ENCODE data around the gene PLPPR3. TPM values are rescaled to one million over a fixed set of nuclear protein-coding genes. Genes with fewer than 3 reads are reported as not detected.
A peak's percentile ranks its signal among the peaks of the same experiment; 100 is the strongest.

Gene PLPPR3
- total RNA-seq, 1 donor from 2014 or later: not detected

DNA sequence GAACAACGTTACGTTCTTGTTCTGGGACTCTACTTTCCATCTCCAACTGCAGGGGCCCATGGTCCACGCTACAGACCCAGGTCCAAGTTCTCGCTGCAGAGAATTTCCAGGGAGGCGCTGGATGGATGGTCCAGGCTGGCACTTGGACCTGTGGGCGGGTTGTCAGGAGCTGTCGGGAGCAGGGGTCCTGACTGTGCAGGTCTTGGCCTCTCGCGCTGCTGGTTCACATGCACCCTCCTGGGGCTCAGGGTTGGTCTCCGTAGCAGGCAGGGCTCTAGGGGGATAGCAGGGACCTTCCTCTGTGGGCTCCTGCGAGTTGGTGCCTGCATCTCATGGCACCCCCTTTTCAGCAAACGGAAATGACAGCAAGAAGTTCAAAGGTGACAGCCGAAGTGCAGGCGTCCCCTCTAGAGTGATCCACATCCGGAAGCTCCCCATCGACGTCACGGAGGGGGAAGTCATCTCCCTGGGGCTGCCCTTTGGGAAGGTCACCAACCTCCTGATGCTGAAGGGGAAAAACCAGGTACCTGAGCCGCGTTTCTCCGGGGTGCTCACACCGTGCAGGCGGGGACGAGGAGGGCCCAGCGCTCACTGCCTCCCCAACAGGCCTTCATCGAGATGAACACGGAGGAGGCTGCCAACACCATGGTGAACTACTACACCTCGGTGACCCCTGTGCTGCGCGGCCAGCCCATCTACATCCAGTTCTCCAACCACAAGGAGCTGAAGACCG lies 17.9 kb downstream of the PLPPR3 start:
- H3K27me3 ChIP-seq (ENCODE audit: control insufficient read depth, insufficient read depth, low read length): no peaks in the 10 kb centered on the region
- TF ChIP-seq, protein P1, sequence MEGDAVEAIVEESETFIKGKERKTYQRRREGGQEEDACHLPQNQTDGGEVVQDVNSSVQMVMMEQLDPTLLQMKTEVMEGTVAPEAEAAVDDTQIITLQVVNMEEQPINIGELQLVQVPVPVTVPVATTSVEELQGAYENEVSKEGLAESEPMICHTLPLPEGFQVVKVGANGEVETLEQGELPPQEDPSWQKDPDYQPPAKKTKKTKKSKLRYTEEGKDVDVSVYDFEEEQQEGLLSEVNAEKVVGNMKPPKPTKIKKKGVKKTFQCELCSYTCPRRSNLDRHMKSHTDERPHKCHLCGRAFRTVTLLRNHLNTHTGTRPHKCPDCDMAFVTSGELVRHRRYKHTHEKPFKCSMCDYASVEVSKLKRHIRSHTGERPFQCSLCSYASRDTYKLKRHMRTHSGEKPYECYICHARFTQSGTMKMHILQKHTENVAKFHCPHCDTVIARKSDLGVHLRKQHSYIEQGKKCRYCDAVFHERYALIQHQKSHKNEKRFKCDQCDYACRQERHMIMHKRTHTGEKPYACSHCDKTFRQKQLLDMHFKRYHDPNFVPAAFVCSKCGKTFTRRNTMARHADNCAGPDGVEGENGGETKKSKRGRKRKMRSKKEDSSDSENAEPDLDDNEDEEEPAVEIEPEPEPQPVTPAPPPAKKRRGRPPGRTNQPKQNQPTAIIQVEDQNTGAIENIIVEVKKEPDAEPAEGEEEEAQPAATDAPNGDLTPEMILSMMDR (IDR thresholded peaks at IDR 0.05; ENCODE audit: insufficient read depth, low read length, severe bottlenecking): no peak
- H3K4me3 ChIP-seq (ENCODE audit: low read depth, low read length): no peak overlapping the region
- FAIRE-seq (no peak), DNase-seq (ENCODE audit: low read depth) (no peak)
- peaks cover 62% of the 10 kb centered on the region for H3K36me3 ChIP-seq (ENCODE audit: control insufficient read depth, insufficient read depth, low read length)

DNA sequence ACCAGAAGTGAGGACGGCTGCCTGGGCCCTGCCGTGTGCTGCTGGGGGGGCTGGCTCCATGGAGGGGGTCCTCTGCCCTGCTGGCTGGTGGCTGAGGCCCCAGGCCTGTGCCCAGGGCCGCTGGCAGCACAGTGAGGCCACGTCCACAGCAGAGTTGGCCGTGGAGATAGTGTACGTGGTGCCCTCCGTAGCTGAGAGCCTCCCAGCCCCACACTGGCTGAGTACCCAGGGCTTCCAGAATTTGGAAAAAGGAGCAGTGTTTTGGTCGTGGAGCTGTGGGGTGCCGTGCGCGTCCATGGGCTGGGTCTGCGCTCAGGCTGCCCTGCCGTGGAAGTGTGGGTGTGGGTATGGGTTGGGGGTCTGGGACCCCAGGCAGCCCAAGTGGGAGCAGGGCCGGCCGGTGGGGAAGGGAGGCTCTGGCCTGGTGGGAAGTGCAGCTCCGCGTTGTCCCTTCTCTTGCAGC lies 18.6 kb downstream of the PLPPR3 start:
- H3K36me3 ChIP-seq (ENCODE audit: control insufficient read depth, insufficient read depth, low read length): peaks cover 58% of the 10 kb centered on the region
- TF ChIP-seq, protein P1 (IDR thresholded peaks at IDR 0.05; ENCODE audit: insufficient read depth, low read length, severe bottlenecking): no peak
- FAIRE-seq: no peak

DNA sequence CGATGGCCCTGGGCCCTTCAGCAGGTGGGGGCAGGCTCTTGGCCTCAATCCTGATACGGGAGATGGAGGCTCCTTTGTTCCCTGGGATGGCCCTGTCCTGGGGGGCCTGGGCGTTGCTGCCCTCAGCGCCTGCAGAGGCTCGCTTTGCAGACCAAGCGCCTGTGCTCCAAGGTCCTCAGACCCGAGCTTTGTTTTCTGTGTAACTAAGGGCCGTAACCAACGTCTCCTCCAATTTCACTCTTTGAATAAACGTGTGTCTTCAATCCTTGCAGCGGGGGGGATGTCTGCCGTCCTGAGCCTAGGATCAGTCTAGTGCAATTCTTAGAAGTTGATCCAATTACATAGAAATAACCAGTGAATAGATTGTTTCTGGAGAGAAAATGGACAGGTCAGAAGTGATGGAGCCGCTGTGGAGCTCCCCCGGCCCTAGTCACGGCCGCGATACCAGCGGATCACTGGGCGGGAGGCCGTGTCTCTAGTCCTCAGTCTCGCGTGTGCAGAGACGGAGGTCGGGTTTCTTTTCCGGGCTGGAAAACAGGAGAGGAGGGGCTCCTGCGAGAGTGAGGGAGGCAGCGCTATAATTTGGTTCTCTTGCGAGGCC lies 19.2 kb downstream of the PLPPR3 start:
- no peak for DNase-seq (ENCODE audit: low read depth)
- Histone ChIP-seq H3K27me3 (ENCODE audit: control insufficient read depth, insufficient read depth, low read length) (no peaks in the 10 kb centered on the region), H3K4me3 (ENCODE audit: low read depth, low read length) (no peak overlapping the region), H3K36me3 (ENCODE audit: control insufficient read depth, insufficient read depth, low read length) (peaks cover 53% of the 10 kb centered on the region)
- TF ChIP-seq, protein P1 (IDR thresholded peaks at IDR 0.05; ENCODE audit: insufficient read depth, low read length, severe bottlenecking): no peak
- FAIRE-seq: no peak

More for the DNA sequence above, 18.6 kb downstream of the PLPPR3 start:
- DNase-seq (ENCODE audit: low read depth): no peak
- Histone ChIP-seq H3K4me3 (ENCODE audit: low read depth, low read length) (no peak overlapping the region), H3K27me3 (ENCODE audit: control insufficient read depth, insufficient read depth, low read length) (no peaks in the 10 kb centered on the region)

DNA sequence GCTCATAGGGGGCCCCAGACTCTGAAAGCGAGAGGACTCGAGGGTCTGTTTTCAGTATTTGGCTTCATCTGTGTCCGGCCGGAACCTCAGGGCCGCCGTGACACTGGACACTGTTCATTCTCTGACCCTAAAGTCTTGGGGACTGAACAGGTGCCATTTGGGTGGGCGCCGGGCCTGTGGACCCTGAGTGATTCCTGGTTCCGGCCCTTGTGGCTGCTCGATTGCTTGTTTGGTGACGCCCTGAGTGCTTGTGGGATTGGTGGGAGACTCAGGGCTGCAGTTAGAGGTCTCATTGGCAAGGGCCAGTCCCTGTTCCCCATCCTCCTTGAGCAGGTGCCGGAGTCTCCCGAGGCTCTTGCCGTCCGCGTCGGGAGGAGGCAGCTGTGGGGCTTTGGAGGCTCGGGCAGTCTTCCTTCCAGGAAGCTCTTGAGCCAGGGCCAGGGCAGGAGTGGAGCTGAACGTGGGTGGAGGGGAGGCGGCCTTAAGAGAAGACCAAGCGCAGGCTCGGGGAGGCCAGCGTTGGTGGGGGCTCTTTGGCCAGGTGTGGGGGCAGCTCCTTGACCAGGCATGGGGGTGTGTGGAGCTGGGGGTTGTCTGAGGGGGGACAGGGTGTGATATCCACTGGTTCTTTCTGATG lies 19.8 kb downstream of the PLPPR3 start:
- H3K4me3 ChIP-seq (ENCODE audit: low read depth, low read length): peak overlapping the region; percentile 23
- FAIRE-seq (no peak), DNase-seq (ENCODE audit: low read depth) (no peak)
- H3K36me3 ChIP-seq (ENCODE audit: control insufficient read depth, insufficient read depth, low read length): peaks cover 49% of the 10 kb centered on the region
- TF ChIP-seq, protein P1 (IDR thresholded peaks at IDR 0.05; ENCODE audit: insufficient read depth, low read length, severe bottlenecking): no peak
- H3K27me3 ChIP-seq (ENCODE audit: control insufficient read depth, insufficient read depth, low read length): no peaks in the 10 kb centered on the region

DNA sequence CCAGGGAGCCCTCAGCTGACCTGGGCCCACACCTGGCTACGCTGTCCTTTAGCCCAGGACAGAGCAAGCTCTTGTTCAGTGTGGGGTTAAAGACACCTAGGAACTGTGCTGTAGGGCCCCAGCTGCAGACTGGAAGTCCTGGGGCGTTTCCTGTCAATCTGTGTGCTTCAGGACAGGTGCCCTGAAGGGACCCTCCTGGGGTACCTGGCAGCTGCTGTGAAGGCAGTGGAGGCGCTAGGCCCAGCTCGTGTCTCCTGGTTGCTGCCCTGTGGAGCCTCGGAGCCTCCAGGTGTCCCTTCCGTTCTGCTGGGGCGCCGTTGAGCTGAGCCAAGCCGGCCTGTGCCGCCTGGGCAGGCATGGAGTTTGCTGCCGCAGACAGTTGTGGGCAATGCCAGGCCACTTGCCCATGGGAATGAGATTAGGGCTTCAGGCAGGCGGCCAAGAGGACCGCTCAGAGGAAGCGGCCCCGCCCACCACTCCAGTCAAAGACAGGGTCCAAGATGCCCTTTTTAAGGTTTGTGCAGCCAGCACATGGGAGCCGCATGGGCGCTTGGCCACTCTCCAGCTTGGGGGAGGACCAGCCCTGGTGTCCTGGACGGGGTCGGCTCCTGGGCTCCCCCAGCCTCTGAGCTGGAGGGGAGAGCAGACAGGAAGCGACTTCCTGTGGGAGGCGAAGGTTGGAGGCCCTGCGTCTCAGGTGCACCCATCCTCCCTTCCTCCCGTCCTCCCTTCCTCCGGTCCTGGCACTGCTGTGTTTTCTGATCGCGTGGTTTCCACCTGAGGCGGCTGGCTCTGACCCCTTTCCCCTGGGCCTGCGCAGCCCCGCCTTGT lies 20.5 kb downstream of the PLPPR3 start:
- FAIRE-seq: no peak
- H3K27me3 ChIP-seq (ENCODE audit: control insufficient read depth, insufficient read depth, low read length): no peaks in the 10 kb centered on the region
- peaks cover 48% of the 10 kb centered on the region for H3K36me3 ChIP-seq (ENCODE audit: control insufficient read depth, insufficient read depth, low read length)
- TF ChIP-seq, protein P1 (IDR thresholded peaks at IDR 0.05; ENCODE audit: insufficient read depth, low read length, severe bottlenecking): no peak
- peak overlapping the region; percentile 23 for H3K4me3 ChIP-seq (ENCODE audit: low read depth, low read length)
- DNase-seq (ENCODE audit: low read depth): peak; percentile 32

All from bronchial epithelial cell (primary cell).